MM.1S (cell line): ENCODE data around the gene ANGPTL5.

Experiments used
- DNase-seq: peaks from one replicate; pipeline ENCODE4 v3.0.0-alpha.2; 2015
- H2AFZ ChIP-seq: fragments of 300-600 bp; sonication (generic); 2 replicates; pipeline ENCODE4 v1.6.0; 2016; ENCODE audit warnings: antibody characterized with exemption, low read length
- H3F3A ChIP-seq: fragments of 300-600 bp; sonication (generic); 2 replicates; pipeline ENCODE4 v1.6.1; 2016; ENCODE audit warnings: mild to moderate bottlenecking, antibody characterized with exemption, low read length, moderate library complexity, mixed read lengths; ENCODE audit not compliant: insufficient read depth
- H3K27ac ChIP-seq: fragments of 300-600 bp; sonication (generic); 2 replicates; pipeline ENCODE4 v1.5.1; 2016; ENCODE audit warnings: mild to moderate bottlenecking, low read length
- H3K27me3 ChIP-seq: fragments of 300-600 bp; sonication (generic); replicated peaks from 2 replicates; pipeline ENCODE4 v1.6.0; 2016; ENCODE audit warnings: low read length; ENCODE audit not compliant: insufficient read depth
- H3K36me3 ChIP-seq: fragments of 300-600 bp; sonication (generic); replicated peaks from 2 replicates; pipeline ENCODE4 v1.6.1; 2016; ENCODE audit warnings: mild to moderate bottlenecking, low read length, mixed read lengths; ENCODE audit not compliant: insufficient read depth
- H3K4me1 ChIP-seq: fragments of 300-600 bp; sonication (generic); 2 replicates; pipeline ENCODE4 v1.6.1; 2016; ENCODE audit warnings: low read length, mixed read lengths
- H3K4me2 ChIP-seq: fragments of 300-600 bp; sonication (generic); 2 replicates; pipeline ENCODE4 v1.6.0; 2016; ENCODE audit warnings: low read depth, low read length
- H3K4me3 ChIP-seq: fragments of 300-600 bp; sonication (generic); 2 replicates; pipeline ENCODE4 v1.5.1; 2016; ENCODE audit warnings: low read length, mixed read lengths
- H3K79me2 ChIP-seq: fragments of 300-600 bp; sonication (generic); 2 replicates; pipeline ENCODE4 v1.6.1; 2016; ENCODE audit warnings: mixed run types, low read length, mixed read lengths
- H3K9ac ChIP-seq: fragments of 300-600 bp; sonication (generic); 2 replicates; pipeline ENCODE4 v1.6.1; 2016; ENCODE audit warnings: low read length, mixed read lengths
- H3K9me2 ChIP-seq: fragments of 300-600 bp; sonication (generic); replicated peaks from 2 replicates; pipeline ENCODE4 v1.6.1; 2016; ENCODE audit warnings: mild to moderate bottlenecking, low read length, mixed read lengths; ENCODE audit not compliant: insufficient read depth
- H3K9me3 ChIP-seq: fragments of 300-600 bp; sonication (generic); replicated peaks from 2 replicates; pipeline ENCODE4 v1.6.1; 2016; ENCODE audit warnings: mild to moderate bottlenecking, low read length, mixed read lengths; ENCODE audit not compliant: insufficient read depth
- H4K20me1 ChIP-seq: fragments of 300-600 bp; sonication (generic); 2 replicates; pipeline ENCODE4 v1.6.1; 2016; ENCODE audit warnings: mild to moderate bottlenecking, low read length, moderate library complexity, mixed read lengths; ENCODE audit not compliant: insufficient read depth
- CTCF ChIP-seq: fragments of 300-600 bp; sonication (generic); IDR thresholded peaks from 2 replicates; pipeline ENCODE4 v1.5.1; 2016; ENCODE audit warnings: antibody characterized with exemption, low read length, mixed read lengths
- EZH2 ChIP-seq: fragments of 300-600 bp; sonication (generic); optimal IDR thresholded peaks from 2 replicates; pipeline ENCODE3; 2017; ENCODE audit warnings: low read depth, mild to moderate bottlenecking, antibody characterized with exemption, low read length, mixed read lengths
- EZH2phosphoT487 ChIP-seq: fragments of 300-600 bp; sonication (generic); IDR thresholded peaks from 2 replicates; pipeline ENCODE4 v1.6.1; 2018; ENCODE audit warnings: antibody characterized with exemption, low read length

ANGPTL5 gene

GRCh38 chr11:101867951-101868350 lies 48.4 kb downstream of the ANGPTL5 start:
- no peak for DNase-seq
- H3K79me2 ChIP-seq = no peaks in the 10 kb centered on the region
- H3K4me1 ChIP-seq = no peaks in the 10 kb centered on the region
- H3F3A ChIP-seq = no peaks in the 10 kb centered on the region
- H4K20me1 ChIP-seq = no peaks in the 10 kb centered on the region
- no peak overlapping the region for H3K27ac ChIP-seq
- no peak overlapping the region for H2AFZ ChIP-seq
- TF ChIP-seq EZH2phosphoT487 (no peak), EZH2 (no peak), CTCF (no peak)
- no peaks in the 10 kb centered on the region for H3K36me3 ChIP-seq
- H3K9ac ChIP-seq = no peak overlapping the region
- no peak overlapping the region for H3K4me3 ChIP-seq
- no peak overlapping the region for H3K4me2 ChIP-seq
- H3K9me2 ChIP-seq = no peaks in the 10 kb centered on the region
- no peaks in the 10 kb centered on the region for H3K27me3 ChIP-seq
- no peaks in the 10 kb centered on the region for H3K9me3 ChIP-seq

GRCh38 chr11:101866619-101867491 lies 49.5 kb downstream of the ANGPTL5 start:
- no peaks in the 10 kb centered on the region for H3F3A ChIP-seq
- no peaks in the 10 kb centered on the region for H3K9me2 ChIP-seq
- H3K36me3 ChIP-seq = no peaks in the 10 kb centered on the region
- no peaks in the 10 kb centered on the region for H4K20me1 ChIP-seq
- H3K9ac ChIP-seq = no peak overlapping the region
- no peaks in the 10 kb centered on the region for H3K9me3 ChIP-seq
- no peak overlapping the region for H3K27ac ChIP-seq
- no peak overlapping the region for H3K4me2 ChIP-seq
- H2AFZ ChIP-seq = no peak overlapping the region
- H3K4me1 ChIP-seq = no peaks in the 10 kb centered on the region
- TF ChIP-seq EZH2 = no peak
- TF ChIP-seq CTCF = no peak
- TF ChIP-seq EZH2phosphoT487 = no peak
- no peak overlapping the region for H3K4me3 ChIP-seq
- DNase-seq = no peak
- no peaks in the 10 kb centered on the region for H3K79me2 ChIP-seq
- H3K27me3 ChIP-seq = no peaks in the 10 kb centered on the region

- Histone ChIP-seq H3K9ac (no peak overlapping the region), H3K4me2 (no peak overlapping the region), H3K79me2 (no peaks in the 10 kb centered on the region), H3K9me3 (no peaks in the 10 kb centered on the region), H3K36me3 (no peaks in the 10 kb centered on the region), H2AFZ (no peak overlapping the region), H3K9me2 (no peaks in the 10 kb centered on the region), H3K27ac (no peak overlapping the region), H4K20me1 (no peaks in the 10 kb centered on the region), H3K4me3 (no peak overlapping the region), H3F3A (no peaks in the 10 kb centered on the region), H3K27me3 (no peaks in the 10 kb centered on the region), H3K4me1 (no peaks in the 10 kb centered on the region)
- DNase-seq = no peak
- TF ChIP-seq EZH2 (no peak), EZH2phosphoT487 (no peak), CTCF (no peak)
Measured at GRCh38 chr11:101864098-101864497, 52.2 kb downstream of the ANGPTL5 start.
